Measurements from ENCODE around the gene ADGRE3.
"Not testable (repeated sequence)": the region's sequence is repeated elsewhere in the genome, so short reads cannot be mapped to it uniquely, and the experiment has no call there.

The ADGRE3 gene

GRCh38 chr19:14649020-14649419, 25.6 kb downstream of the ADGRE3 start:
- H3K36me3 Mint-ChIP-seq (ENCODE audit: low read depth): no peaks in the 10 kb centered on the region
- H3K9me3 Mint-ChIP-seq: peaks cover 2% of the 10 kb centered on the region
- H3K27ac Mint-ChIP-seq: no peak overlapping the region
- H3K27me3 Mint-ChIP-seq (ENCODE audit: low read depth): no peaks in the 10 kb centered on the region
- no peak for TF ChIP-seq CTCF (IDR thresholded peaks at IDR 0.05; ENCODE audit: unreplicated experiment in 3 of 3)
- H3K4me1 Mint-ChIP-seq: no peaks in the 10 kb centered on the region
- no peak overlapping the region for H3K4me3 Mint-ChIP-seq

- Mint-ChIP-seq H3K36me3 (ENCODE audit: low read depth) (no peaks in the 10 kb centered on the region), H3K9me3 (peaks cover 2% of the 10 kb centered on the region), H3K27me3 (ENCODE audit: low read depth) (no peaks in the 10 kb centered on the region), H3K4me3 (no peak overlapping the region), H3K27ac (no peak overlapping the region), H3K4me1 (no peaks in the 10 kb centered on the region)
- no peak for TF ChIP-seq CTCF (IDR thresholded peaks at IDR 0.05; ENCODE audit: unreplicated experiment in 3 of 3)
These were observed 26.1 kb downstream of the ADGRE3 start for GRCh38 chr19:14648506-14648905.

- TF ChIP-seq CTCF (IDR thresholded peaks at IDR 0.05; ENCODE audit: unreplicated experiment in 3 of 3): no peak
- Mint-ChIP-seq H3K36me3 (ENCODE audit: low read depth) (no peaks in the 10 kb centered on the region), H3K4me1 (no peaks in the 10 kb centered on the region), H3K27ac (no peak overlapping the region), H3K9me3 (peaks cover 12% of the 10 kb centered on the region), H3K27me3 (ENCODE audit: low read depth) (peaks cover 11% of the 10 kb centered on the region), H3K4me3 (no peak overlapping the region)
These were observed 34.9 kb downstream of the ADGRE3 start for GRCh38 chr19:14639536-14640277.

- Mint-ChIP-seq H3K4me3 (no peak overlapping the region), H3K27ac (no peak overlapping the region), H3K27me3 (ENCODE audit: low read depth) (peaks cover 3% of the 10 kb centered on the region), H3K4me1 (no peaks in the 10 kb centered on the region), H3K36me3 (ENCODE audit: low read depth) (no peaks in the 10 kb centered on the region), H3K9me3 (no peaks in the 10 kb centered on the region)
- no peak for TF ChIP-seq CTCF (IDR thresholded peaks at IDR 0.05; ENCODE audit: unreplicated experiment in 3 of 3)
These were observed 42.4 kb downstream of the ADGRE3 start for GRCh38 chr19:14632286-14632685.

- Mint-ChIP-seq H3K36me3 (ENCODE audit: low read depth) (no peaks in the 10 kb centered on the region), H3K4me1 (no peaks in the 10 kb centered on the region), H3K27me3 (ENCODE audit: low read depth) (peaks cover 4% of the 10 kb centered on the region), H3K9me3 (peaks cover 5% of the 10 kb centered on the region), H3K4me3 (no peak overlapping the region), H3K27ac (no peak overlapping the region)
- TF ChIP-seq CTCF (IDR thresholded peaks at IDR 0.05; ENCODE audit: unreplicated experiment in 3 of 3): no peak
These were observed 45.1 kb downstream of the ADGRE3 start for GRCh38 chr19:14629557-14629956.

- H3K36me3 Mint-ChIP-seq (ENCODE audit: low read depth); H3K27ac Mint-ChIP-seq; H3K4me3 Mint-ChIP-seq; H3K4me1 Mint-ChIP-seq; H3K27me3 Mint-ChIP-seq (ENCODE audit: low read depth): not testable (repeated sequence)
- peaks cover 11% of the 10 kb centered on the region for H3K9me3 Mint-ChIP-seq
These were observed 50.2 kb downstream of the ADGRE3 start for GRCh38 chr19:14624491-14624890.
